Muscle of arm (tissue), 12 donors: Measurements from ENCODE around the gene DOLK. TPM values are rescaled to one million over a fixed set of nuclear protein-coding genes. Genes with fewer than 3 reads are reported as not detected.

Experiments used
- DNase-seq: peaks from one replicate; pipeline ENCODE4 v3.0.0-alpha.2; 2013
- polyA plus RNA-seq, 12 donors: library from polyadenylated mRNA; unstranded; fragments of 120-200 nt; gene quantifications; one replicate each; pipeline ENCODE4 v1.2.1, GENCODE V29; 2013; ENCODE audit not compliant: insufficient read length in 12 of 12

DOLK gene
- polyA plus RNA-seq, 12 donors = 6.8 to 10.6 (median 8.4) TPM; not detected in 1

DNA sequence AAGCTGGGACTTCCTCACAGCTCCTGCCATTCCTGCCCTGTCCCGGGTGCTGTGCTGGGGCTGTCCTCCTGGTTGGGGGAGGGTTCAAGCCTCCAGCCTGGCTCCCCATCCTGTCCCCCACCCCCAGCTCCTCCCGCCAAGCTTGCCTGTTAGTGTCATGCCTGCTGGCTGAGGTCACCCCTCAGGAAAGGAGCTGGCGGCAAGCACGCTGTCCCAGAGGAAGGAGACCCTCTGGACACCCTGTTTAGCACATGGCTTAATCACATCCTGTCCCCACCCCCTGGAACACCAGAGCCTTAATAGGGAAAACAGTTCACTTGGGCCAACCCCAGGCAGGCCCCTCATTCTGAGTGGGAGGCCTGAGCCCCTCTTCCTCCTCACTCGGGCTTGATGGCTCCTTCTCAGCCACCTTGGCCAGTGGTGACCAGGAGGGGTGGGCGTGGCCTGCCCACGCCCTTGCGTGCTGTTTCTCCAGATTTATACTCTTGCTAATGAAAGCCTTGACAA, 35.8 kb downstream of the DOLK start:
- DNase-seq = peak; percentile 35

DNA sequence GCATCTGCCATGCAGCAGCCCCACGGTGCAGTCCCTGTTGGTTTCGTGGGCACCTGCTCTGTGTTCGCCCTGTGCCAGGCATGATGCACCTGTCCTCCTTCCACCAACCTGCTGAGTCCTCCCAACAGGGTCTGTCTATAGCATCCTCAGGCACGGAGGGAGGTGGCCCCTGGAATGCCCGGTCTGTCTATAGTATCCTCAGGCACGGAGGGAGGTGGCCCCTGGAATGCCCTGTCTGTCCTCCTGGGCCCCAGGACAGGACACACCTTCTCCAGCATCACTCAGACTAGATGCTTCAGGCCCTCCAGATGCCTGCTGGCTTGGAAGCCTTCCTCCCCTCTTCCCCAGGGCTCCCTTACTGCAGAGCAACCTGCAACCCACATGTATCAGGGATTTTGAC, 36.5 kb downstream of the DOLK start:
- DNase-seq = no peak

GRCh38 chr9:128909859-128910258, 37.5 kb downstream of the DOLK start:
- DNase-seq = no peak

DNA sequence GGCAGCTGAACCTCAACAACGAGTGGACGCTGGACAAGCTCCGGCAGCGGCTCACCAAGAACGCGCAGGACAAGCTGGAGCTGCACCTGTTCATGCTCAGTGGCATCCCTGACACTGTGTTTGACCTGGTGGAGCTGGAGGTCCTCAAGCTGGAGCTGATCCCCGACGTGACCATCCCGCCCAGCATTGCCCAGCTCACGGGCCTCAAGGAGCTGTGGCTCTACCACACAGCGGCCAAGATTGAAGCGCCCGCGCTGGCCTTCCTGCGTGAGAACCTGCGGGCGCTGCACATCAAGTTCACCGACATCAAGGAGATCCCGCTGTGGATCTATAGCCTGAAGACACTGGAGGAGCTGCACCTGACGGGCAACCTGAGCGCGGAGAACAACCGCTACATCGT, 39.0 kb downstream of the DOLK start:
- no peak for DNase-seq

- DNase-seq = no peak
These were observed 40.7 kb downstream of the DOLK start for GRCh38 chr9:128906741-128907140.

DNA sequence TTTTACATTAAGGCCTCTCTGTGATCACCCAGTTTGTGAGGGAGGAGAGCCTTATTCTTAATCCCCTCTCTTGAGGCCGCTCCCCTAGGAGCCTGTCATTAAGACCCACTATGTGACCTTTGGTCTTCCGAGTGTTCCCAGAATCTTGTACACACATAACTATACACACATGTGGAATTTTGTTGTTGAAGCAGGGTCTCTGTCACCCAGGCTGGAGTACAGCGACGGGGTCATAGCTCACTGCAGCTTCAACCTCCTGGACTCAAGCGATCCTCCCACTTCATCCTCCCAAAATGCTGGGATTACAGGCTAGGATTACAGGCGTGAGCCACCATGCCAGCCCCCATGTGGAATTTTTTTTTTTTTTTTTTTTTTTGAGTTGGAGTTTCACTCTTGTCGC, 41.4 kb downstream of the DOLK start:
- DNase-seq = no peak

GRCh38 chr9:128903871-128904620, 43.4 kb downstream of the DOLK start:
- no peak for DNase-seq

- no peak for DNase-seq
These were observed 44.3 kb downstream of the DOLK start for GRCh38 chr9:128903079-128903461.

DNA sequence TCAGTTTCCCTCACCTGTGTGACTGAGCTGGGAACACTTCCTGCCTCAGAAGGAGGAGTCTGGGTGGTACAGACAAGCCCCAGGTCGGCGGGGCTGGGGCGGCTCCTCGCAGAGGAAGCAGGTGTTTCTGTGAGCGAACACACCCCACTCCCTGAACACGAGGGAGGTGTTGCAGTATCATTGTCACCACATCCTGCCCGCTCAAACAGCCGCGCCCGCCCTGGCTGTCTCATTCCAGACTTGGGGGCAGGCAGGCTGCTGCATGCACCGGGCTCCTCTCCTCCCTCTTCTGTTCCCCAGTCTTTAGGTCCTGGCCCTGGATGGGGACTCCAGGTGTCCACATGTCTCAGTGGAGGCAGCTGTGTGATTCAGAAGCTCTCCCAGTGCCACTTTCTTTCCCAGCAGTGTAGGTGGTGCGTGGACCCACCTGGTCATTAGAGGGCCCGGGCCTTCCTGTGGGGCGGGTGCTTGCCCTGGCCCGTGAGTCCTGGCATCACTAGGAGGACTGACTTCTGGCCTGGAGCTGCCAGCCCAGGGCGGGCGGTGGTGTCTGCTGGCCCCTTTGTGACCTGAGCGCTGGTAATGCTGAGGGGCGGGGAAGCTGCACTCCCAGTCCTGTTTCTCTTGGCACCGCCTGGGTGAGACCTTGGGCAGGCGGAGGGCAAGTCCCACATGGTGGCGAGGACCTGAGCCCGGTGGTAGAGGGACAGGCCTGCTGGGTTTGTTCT, 44.9 kb downstream of the DOLK start:
- no peak for DNase-seq

DNA sequence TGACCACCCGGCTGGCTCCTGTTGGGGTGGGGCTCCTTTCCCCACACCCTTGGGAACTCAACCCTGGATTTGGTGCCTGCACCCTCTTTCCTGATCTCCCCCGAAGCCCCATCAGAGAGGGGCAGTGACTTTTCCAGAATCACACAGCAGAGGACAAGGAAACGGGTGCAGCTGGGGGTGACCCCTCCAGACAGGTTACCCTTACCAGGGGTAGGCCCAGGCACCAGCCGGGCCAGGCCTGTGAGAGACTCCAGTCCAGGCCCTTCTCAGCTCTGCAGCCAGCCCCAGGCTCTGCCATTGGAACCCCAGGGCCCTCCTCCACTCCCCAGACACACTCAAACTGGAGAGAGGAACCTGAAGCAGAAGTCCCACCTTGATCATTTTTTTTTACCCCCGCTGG, 45.6 kb downstream of the DOLK start:
- no peak for DNase-seq

GRCh38 chr9:128901379-128901778, 46.0 kb downstream of the DOLK start:
- DNase-seq = no peak

DNA sequence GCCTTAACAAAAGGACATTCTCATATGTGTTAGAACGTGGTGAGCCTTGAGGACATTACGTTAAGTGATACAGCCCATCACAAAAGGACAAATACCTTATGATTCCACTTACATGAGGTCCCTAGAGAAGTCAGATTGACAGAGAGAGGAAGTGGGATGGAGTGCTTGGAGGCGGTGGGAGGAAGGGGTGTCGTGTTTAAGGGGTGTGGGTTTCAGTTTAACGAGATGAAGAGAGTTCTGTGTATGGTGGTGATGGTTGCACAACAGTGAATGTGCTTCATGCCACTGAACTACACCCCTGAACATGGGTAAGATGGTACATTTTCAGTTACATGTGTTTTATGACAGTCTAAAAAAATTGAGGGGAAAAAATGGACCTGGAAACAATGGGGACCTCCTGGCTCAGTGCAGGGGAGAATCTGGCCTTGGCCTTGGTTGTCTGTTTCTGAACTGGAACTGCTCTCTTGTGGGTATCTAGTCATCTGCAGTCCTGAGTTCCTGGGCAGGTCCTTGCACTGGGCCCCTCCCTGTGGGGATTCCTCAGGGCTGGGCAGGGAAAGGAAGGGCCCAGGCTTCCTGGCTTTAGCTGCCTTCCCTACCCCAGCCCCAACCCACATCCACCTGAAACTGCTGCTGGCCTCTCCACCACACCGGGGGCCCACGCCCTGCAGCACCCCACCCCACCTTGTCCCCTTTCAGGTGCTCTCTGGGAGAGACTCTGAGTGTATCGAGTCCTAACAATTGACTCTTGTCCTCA, 47.7 kb downstream of the DOLK start:
- DNase-seq = no peak

GRCh38 chr9:128898845-128899565, 48.4 kb downstream of the DOLK start:
- no peak for DNase-seq

- DNase-seq = no peak
These were observed 49.0 kb downstream of the DOLK start for GRCh38 chr9:128898382-128898781.

- no peak for DNase-seq
These were observed 51.8 kb downstream of the DOLK start for GRCh38 chr9:128895556-128895955.

Other genes starting within 250 kb of the DOLK start
- 10 to 100 TPM in 1 of 12 donors, 1 to 10 TPM in 10, not detected in 1; 6.3 to 16.6 (median 8.1) TPM for gene PKN3, start 245.1 kb downstream of the DOLK start, polyA plus RNA-seq
- gene ZDHHC12, start 223.5 kb downstream of the DOLK start, polyA plus RNA-seq = 10 to 100 TPM in 1 of 12 donors, 1 to 10 TPM in 10, not detected in 1; 4.4 to 10.8 (median 5.6) TPM
- gene ZER1, start 175.7 kb downstream of the DOLK start, polyA plus RNA-seq = 10 to 100 TPM in 11 of 12 donors, not detected in 1; 27.6 to 45.8 (median 30.8) TPM
- 10 to 100 TPM in 11 of 12 donors, not detected in 1; 24.0 to 43.9 (median 36.9) TPM for gene TBC1D13, start 160.3 kb downstream of the DOLK start, polyA plus RNA-seq
- 10 to 100 TPM in 8 of 12 donors, 1 to 10 TPM in 2, not detected in 2; 7.0 to 23.3 (median 13.3) TPM for gene ENDOG, start 129.1 kb downstream of the DOLK start, polyA plus RNA-seq
- 10 to 100 TPM in 11 of 12 donors, not detected in 1; 18.4 to 29.3 (median 26.7) TPM for gene SPOUT1, start 117.8 kb downstream of the DOLK start, polyA plus RNA-seq
- 1 to 10 TPM in 10 of 12 donors, not detected in 2; 4.0 to 7.5 (median 5.3) TPM for gene KYAT1, start 65.7 kb downstream of the DOLK start, polyA plus RNA-seq
- 10 to 100 TPM in 11 of 12 donors, not detected in 1; 15.2 to 24.4 (median 21.5) TPM for gene LRRC8A, start 65.5 kb downstream of the DOLK start, polyA plus RNA-seq
- gene PHYHD1, start 26.6 kb downstream of the DOLK start, polyA plus RNA-seq = 10 to 100 TPM in 11 of 12 donors, not detected in 1; 30.7 to 50.2 (median 39.8) TPM
- gene NUP188, start 96 bp upstream of the DOLK start, polyA plus RNA-seq = 10 to 100 TPM in 11 of 12 donors, not detected in 1; 23.3 to 44.2 (median 34.2) TPM
- 10 to 100 TPM in 11 of 12 donors, not detected in 1; 44.2 to 80.0 (median 61.7) TPM for gene SH3GLB2, start 80.7 kb upstream of the DOLK start, polyA plus RNA-seq
- 10 to 100 TPM in 10 of 12 donors, 1 to 10 TPM in 1, not detected in 1; 9.6 to 21.6 (median 13.6) TPM for gene MIGA2, start 89.0 kb upstream of the DOLK start, polyA plus RNA-seq
- gene DOLPP1, start 133.5 kb upstream of the DOLK start, polyA plus RNA-seq = 10 to 100 TPM in 6 of 12 donors, 1 to 10 TPM in 5, not detected in 1; 7.8 to 16.3 (median 10.1) TPM
- gene CRAT, start 163.2 kb upstream of the DOLK start, polyA plus RNA-seq = 10 to 100 TPM in 11 of 12 donors, not detected in 1; 28.9 to 57.4 (median 39.2) TPM
- gene PTPA, start 163.8 kb upstream of the DOLK start, polyA plus RNA-seq = 100 to 1,000 TPM in 9 of 12 donors, 10 to 100 TPM in 2, not detected in 1; 73.2 to 155 (median 116) TPM
- 10 to 100 TPM in 1 of 12 donors, 1 to 10 TPM in 10, not detected in 1; 2.3 to 10.3 (median 3.1) TPM for gene IER5L, start 230.7 kb upstream of the DOLK start, polyA plus RNA-seq